ENCODE data around the gene TP53BP1. TPM values are rescaled to one million over a fixed set of nuclear protein-coding genes. Genes with fewer than 3 reads are reported as not detected.
A peak's percentile ranks its signal among the peaks of the same experiment; 100 is the strongest.

Gene TP53BP1
- total RNA-seq, 4 donors from 2014 or later: 37.6 to 47.4 (median 42.4) TPM

GRCh38 chr15:43516185-43516584 lies 23.2 kb upstream of the TP53BP1 start:
- TF ChIP-seq, protein P1, sequence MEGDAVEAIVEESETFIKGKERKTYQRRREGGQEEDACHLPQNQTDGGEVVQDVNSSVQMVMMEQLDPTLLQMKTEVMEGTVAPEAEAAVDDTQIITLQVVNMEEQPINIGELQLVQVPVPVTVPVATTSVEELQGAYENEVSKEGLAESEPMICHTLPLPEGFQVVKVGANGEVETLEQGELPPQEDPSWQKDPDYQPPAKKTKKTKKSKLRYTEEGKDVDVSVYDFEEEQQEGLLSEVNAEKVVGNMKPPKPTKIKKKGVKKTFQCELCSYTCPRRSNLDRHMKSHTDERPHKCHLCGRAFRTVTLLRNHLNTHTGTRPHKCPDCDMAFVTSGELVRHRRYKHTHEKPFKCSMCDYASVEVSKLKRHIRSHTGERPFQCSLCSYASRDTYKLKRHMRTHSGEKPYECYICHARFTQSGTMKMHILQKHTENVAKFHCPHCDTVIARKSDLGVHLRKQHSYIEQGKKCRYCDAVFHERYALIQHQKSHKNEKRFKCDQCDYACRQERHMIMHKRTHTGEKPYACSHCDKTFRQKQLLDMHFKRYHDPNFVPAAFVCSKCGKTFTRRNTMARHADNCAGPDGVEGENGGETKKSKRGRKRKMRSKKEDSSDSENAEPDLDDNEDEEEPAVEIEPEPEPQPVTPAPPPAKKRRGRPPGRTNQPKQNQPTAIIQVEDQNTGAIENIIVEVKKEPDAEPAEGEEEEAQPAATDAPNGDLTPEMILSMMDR (IDR thresholded peaks at IDR 0.05): no peak
- no peak for TF ChIP-seq POLR2A (IDR thresholded peaks at IDR 0.05)
- TF ChIP-seq EP300 (IDR thresholded peaks at IDR 0.05): no peak
- H3K27ac ChIP-seq: peak overlapping the region; percentile 67 to 87 (median 78)
- H3K27me3 ChIP-seq: no peaks in the 10 kb centered on the region
- H3K36me3 ChIP-seq: peaks cover 0 to 13% (median 3%) of the 10 kb centered on the region in 3 donors
- peak in 1 of 2 donors; percentile 17 for DNase-seq (ENCODE audit: low spot score in 2 of 2)
- 16% methylated on average over 5 of the region's 5 CpGs for WGBS, 2 donors
- no peak overlapping the region for H3K4me3 ChIP-seq
- H3K9me3 ChIP-seq: no peaks in the 10 kb centered on the region
- H3K4me1 ChIP-seq: peaks cover 0 to 65% (median 21%) of the 10 kb centered on the region in 4 donors

DNA sequence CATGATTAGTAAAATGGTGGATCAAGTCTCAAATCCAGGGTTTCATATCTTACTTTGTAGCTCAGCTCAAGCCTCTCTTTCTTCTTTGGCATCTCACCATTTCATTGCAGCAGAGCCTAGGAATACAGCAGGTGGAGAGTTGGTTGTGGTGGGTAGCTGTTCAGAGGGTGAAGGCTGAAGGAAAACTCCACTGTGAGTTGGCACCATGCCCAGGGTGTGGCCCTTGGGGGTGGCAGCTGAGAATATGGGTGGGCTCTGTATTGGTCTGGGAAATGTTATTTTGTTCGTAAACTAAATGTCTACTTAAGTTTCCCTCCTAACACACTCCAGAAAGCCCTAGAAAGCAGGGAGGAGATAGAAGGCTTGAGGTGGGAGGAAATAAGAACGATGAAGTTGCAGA lies 22.8 kb upstream of the TP53BP1 start:
- no peak overlapping the region for H3K4me3 ChIP-seq
- H3K9me3 ChIP-seq: no peaks in the 10 kb centered on the region
- 23 to 27% methylated on average over 2 of the region's 2 CpGs for WGBS, 2 donors
- H3K36me3 ChIP-seq: peaks cover 0 to 9% (median 0%) of the 10 kb centered on the region in 3 donors
- TF ChIP-seq, protein P1 (IDR thresholded peaks at IDR 0.05): no peak
- DNase-seq (ENCODE audit: low spot score in 2 of 2): no peak
- H3K27me3 ChIP-seq: no peaks in the 10 kb centered on the region
- H3K4me1 ChIP-seq: peaks cover 0 to 68% (median 24%) of the 10 kb centered on the region in 4 donors
- H3K27ac ChIP-seq: peak overlapping the region in 3 of 4 donors; percentile 73 to 87 (median 83)

DNA sequence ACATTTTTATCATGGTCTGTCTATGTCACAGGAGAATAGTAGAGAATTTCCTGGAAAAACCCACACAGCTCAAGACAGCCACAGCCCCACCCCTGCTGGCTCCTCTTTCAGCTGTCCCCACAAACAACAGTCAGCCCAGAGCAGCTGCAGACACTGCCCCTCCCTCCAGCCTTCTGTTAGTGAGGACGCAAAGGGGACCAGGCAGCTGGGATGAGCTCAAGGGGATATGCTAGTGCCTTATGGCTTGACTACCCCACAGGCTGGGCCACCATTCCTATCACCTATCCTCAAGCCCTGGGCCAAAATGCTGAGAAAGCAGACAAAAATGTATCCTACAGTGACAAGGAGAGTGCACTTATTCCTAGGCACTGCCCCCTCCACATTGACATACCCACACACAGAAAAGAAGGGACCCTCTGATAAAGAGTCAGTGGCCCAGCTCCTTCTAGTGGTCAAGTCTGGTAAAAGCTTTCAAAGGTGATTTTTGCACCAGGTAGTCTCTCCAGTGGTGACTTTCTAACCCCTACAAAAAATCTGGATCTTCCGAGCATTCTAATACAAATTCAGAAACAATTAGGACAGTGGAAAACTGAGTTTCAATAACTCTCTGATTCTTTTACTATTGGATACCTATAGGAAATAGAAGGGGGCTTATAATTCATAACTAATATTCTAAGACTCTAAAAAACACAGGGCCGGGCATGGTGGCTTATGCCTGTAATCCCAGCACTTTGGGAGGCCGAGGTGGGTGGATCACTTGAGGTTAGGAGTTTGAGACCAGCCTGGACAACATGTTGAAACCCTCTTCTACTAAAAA lies 21.5 kb upstream of the TP53BP1 start:
- Histone ChIP-seq H3K27ac (peak overlapping the region in 2 of 4 donors; percentile 18 to 83), H3K36me3 (no peaks in the 10 kb centered on the region), H3K9me3 (no peaks in the 10 kb centered on the region), H3K4me1 (peaks cover 0 to 76% (median 29%) of the 10 kb centered on the region in 4 donors), H3K27me3 (no peaks in the 10 kb centered on the region), H3K4me3 (no peak overlapping the region)
- TF ChIP-seq EP300 (IDR thresholded peaks at IDR 0.05): no peak
- TF ChIP-seq, protein P1 (IDR thresholded peaks at IDR 0.05): peak; percentile 17 to 38 (median 25)
- 67 to 72% methylated on average over 4 of the region's 4 CpGs for WGBS, 2 donors
- DNase-seq (ENCODE audit: low spot score in 2 of 2): peak; percentile 46 to 61

DNA sequence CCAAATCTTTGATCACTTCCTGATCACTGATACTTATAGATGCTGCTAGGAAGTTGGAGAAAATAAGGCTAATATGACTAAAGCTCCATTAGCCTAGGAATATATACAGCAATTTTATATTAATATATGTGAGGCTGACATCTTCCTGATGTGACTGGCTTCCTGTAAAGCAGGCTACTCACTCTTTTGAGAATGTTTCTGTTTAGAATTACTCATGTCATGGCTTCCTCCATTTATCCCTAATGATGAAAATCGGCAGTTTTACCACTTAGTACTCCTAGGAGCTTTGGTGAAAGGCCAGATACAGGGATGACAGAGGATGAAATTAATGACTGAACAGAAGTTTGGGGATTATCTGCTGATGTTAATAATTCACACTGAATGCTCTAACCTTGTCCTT lies 20.6 kb upstream of the TP53BP1 start:
- peak overlapping the region in 2 of 4 donors; percentile 18 to 83 for H3K27ac ChIP-seq
- no peaks in the 10 kb centered on the region for H3K36me3 ChIP-seq
- WGBS, 2 donors: 64 to 75% methylated on average over 1 of the region's 1 CpG
- peaks cover 0 to 76% (median 33%) of the 10 kb centered on the region in 4 donors for H3K4me1 ChIP-seq
- TF ChIP-seq, protein P1 (IDR thresholded peaks at IDR 0.05): no peak
- TF ChIP-seq EP300 (IDR thresholded peaks at IDR 0.05) (no peak), POLR2A (IDR thresholded peaks at IDR 0.05) (no peak)
- H3K4me3 ChIP-seq: no peak overlapping the region
- DNase-seq (ENCODE audit: low spot score in 2 of 2): no peak
- H3K27me3 ChIP-seq: no peaks in the 10 kb centered on the region
- no peaks in the 10 kb centered on the region for H3K9me3 ChIP-seq
